Astrocyte (in vitro differentiated cells and primary cell): ENCODE results near the gene PTPN12. TPM values are rescaled to one million over a fixed set of nuclear protein-coding genes. Genes with fewer than 3 reads are reported as not detected.

ENCODE experiments used
- DNase-seq: peaks from one replicate; pipeline ENCODE4 v3.0.0-alpha.2; 2010; ENCODE audit warnings: low read depth
- FAIRE-seq: peaks from 2 replicates; lab custom pipeline; 2011; peaks lifted over from hg19 to GRCh38; lab: Jason Lieb, UNC
- H2AFZ ChIP-seq: 2 replicates; pipeline ENCODE4 v1.6.0; 2012; ENCODE audit warnings: low read depth, low read length, inconsistent platforms
- H3K27ac ChIP-seq: 2 replicates; pipeline ENCODE4 v1.5.1; 2011; ENCODE audit warnings: low read depth, low read length, inconsistent platforms
- H3K27me3 ChIP-seq: 2 replicates; pipeline ENCODE4 v1.6.0; 2011; ENCODE audit warnings: low read length, inconsistent platforms; ENCODE audit not compliant: insufficient read depth
- H3K36me3 ChIP-seq: 2 replicates; pipeline ENCODE4 v1.5.1; 2011; ENCODE audit warnings: low read length, inconsistent platforms; ENCODE audit not compliant: insufficient read depth
- H3K4me1 ChIP-seq: 2 replicates; pipeline ENCODE4 v1.5.1; 2011; ENCODE audit warnings: low read length, inconsistent platforms; ENCODE audit not compliant: insufficient read depth
- H3K4me2 ChIP-seq: 2 replicates; pipeline ENCODE4 v1.6.0; 2012; ENCODE audit warnings: low read length, inconsistent platforms
- H3K4me3 ChIP-seq: 2 replicates; pipeline ENCODE4 v1.5.1; 2011; ENCODE audit warnings: low read depth, mild to moderate bottlenecking, low read length, inconsistent platforms; ENCODE audit not compliant: insufficient read depth
- H3K79me2 ChIP-seq: 2 replicates; pipeline ENCODE4 v1.6.0; 2012; ENCODE audit warnings: mild to moderate bottlenecking, low read length, inconsistent platforms; ENCODE audit not compliant: insufficient read depth
- H3K9ac ChIP-seq: 2 replicates; pipeline ENCODE4 v1.6.0; 2012; ENCODE audit warnings: mild to moderate bottlenecking, low read length, inconsistent platforms
- H3K9me3 ChIP-seq: 2 replicates; pipeline ENCODE4 v1.5.1; 2012; ENCODE audit warnings: low read depth, mild to moderate bottlenecking, low read length, inconsistent platforms; ENCODE audit not compliant: insufficient read depth
- H4K20me1 ChIP-seq: 2 replicates; pipeline ENCODE4 v1.6.0; 2012; ENCODE audit warnings: low read length, inconsistent platforms; ENCODE audit not compliant: insufficient read depth
- H3K27ac Mint-ChIP-seq: one replicate; pipeline ENCODE4 v1.8.0; 2021; ENCODE audit warnings: mild to moderate bottlenecking, mixed read lengths; ENCODE audit not compliant: unreplicated experiment
- H3K27me3 Mint-ChIP-seq: one replicate; pipeline ENCODE4 v1.8.0; 2021; ENCODE audit warnings: low read depth, mixed read lengths; ENCODE audit not compliant: unreplicated experiment
- H3K36me3 Mint-ChIP-seq: one replicate; pipeline ENCODE4 v1.8.0; 2021; ENCODE audit warnings: low read depth, mixed read lengths; ENCODE audit not compliant: unreplicated experiment
- H3K4me1 Mint-ChIP-seq: one replicate; pipeline ENCODE4 v1.8.0; 2021; ENCODE audit warnings: low read depth, mixed read lengths; ENCODE audit not compliant: unreplicated experiment
- H3K4me3 Mint-ChIP-seq: one replicate; pipeline ENCODE4 v1.8.0; 2021; ENCODE audit warnings: mild to moderate bottlenecking, moderate library complexity, mixed read lengths; ENCODE audit not compliant: unreplicated experiment
- H3K9me3 Mint-ChIP-seq: one replicate; pipeline ENCODE4 v1.8.0; 2021; ENCODE audit warnings: mild to moderate bottlenecking, mixed read lengths; ENCODE audit not compliant: unreplicated experiment
- EZH2 ChIP-seq: IDR thresholded peaks from 2 replicates; pipeline ENCODE4 v1.6.1; 2012; ENCODE audit warnings: mild to moderate bottlenecking, low read length, inconsistent platforms; ENCODE audit not compliant: insufficient read depth
- total RNA-seq: library from RNA; stranded (reverse); gene quantifications from 2 replicates; pipeline ENCODE4 v1.2.1, GENCODE V29; 2021
- TF ChIP-seq, protein P1 (sequence below): IDR thresholded peaks from 2 replicates; pipeline ENCODE4 v1.5.1; 2011; ENCODE audit warnings: low read depth, mild to moderate bottlenecking, inconsistent platforms, low read length, moderate library complexity; ENCODE audit not compliant: insufficient read depth

The PTPN12 gene
- total RNA-seq, 1 donor from 2014 or later: 111 TPM

DNA sequence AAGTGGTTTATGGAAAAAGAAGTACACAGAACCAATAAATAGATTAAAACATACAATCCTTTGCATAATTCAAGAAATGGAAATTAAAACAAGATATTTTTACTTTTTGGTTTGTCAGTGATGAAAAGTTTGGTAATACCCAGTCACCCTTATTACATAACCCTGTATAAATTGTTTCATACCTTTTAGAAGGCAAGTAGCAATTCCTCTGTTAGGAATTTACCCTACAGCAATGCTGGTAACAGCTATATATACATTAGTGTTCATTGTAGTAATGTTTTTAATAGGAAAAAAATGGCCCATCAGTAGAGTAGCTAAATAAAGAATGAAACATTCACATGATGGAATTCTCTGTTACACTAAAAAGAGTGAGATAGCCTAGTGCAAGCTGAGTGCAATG is 42.7 kb downstream of the PTPN12 start:
- H3K4me3 ChIP-seq: no peak overlapping the region
- H2AFZ ChIP-seq: no peak overlapping the region
- Mint-ChIP-seq H3K36me3 (peaks cover 4% of the 10 kb centered on the region), H3K27ac (no peak overlapping the region), H3K4me1 (peaks cover 9% of the 10 kb centered on the region), H3K9me3 (no peaks in the 10 kb centered on the region), H3K27me3 (no peaks in the 10 kb centered on the region), H3K4me3 (no peak overlapping the region)
- TF ChIP-seq EZH2: no peak
- TF ChIP-seq, protein P1, sequence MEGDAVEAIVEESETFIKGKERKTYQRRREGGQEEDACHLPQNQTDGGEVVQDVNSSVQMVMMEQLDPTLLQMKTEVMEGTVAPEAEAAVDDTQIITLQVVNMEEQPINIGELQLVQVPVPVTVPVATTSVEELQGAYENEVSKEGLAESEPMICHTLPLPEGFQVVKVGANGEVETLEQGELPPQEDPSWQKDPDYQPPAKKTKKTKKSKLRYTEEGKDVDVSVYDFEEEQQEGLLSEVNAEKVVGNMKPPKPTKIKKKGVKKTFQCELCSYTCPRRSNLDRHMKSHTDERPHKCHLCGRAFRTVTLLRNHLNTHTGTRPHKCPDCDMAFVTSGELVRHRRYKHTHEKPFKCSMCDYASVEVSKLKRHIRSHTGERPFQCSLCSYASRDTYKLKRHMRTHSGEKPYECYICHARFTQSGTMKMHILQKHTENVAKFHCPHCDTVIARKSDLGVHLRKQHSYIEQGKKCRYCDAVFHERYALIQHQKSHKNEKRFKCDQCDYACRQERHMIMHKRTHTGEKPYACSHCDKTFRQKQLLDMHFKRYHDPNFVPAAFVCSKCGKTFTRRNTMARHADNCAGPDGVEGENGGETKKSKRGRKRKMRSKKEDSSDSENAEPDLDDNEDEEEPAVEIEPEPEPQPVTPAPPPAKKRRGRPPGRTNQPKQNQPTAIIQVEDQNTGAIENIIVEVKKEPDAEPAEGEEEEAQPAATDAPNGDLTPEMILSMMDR: no peak
- H4K20me1 ChIP-seq: peaks cover 26% of the 10 kb centered on the region
- H3K27ac ChIP-seq: no peak overlapping the region
- H3K36me3 ChIP-seq: peaks cover 16% of the 10 kb centered on the region
- no peak overlapping the region for H3K9ac ChIP-seq
- no peak overlapping the region for H3K4me2 ChIP-seq
- H3K27me3 ChIP-seq: no peaks in the 10 kb centered on the region
- FAIRE-seq: no peak
- no peak for DNase-seq
- peaks cover 79% of the 10 kb centered on the region for H3K79me2 ChIP-seq
- H3K4me1 ChIP-seq: no peaks in the 10 kb centered on the region
- no peaks in the 10 kb centered on the region for H3K9me3 ChIP-seq

DNA sequence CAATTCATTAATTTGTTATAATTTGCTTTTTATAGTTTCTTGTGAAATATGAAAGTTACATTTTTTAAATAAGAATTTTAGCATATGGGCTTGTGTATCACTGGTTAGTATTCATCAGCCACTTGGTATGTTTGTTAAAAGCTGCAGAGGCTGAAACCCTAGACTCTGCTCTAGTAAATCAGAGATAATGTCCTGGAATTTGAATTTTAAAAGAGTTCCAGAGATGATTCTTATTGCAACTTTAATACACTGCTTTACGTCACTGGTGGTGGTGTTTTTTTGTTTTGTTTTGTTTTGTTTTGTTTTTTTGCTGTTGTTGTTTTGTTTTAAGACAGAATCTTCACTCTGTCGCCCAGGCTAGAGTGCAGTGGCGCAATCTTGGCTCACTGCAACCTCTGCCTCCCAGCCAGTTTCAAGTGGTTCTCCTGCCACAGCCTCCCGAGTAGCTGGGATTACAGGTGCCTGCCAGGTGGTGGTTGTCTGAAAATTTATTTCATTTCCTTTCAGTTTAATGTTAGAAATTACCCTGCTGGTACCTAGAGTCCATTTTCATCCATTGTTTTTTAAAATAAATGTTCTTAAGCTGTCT is 43.8 kb downstream of the PTPN12 start:
- no peak overlapping the region for H3K4me3 ChIP-seq
- H3K27me3 Mint-ChIP-seq: no peaks in the 10 kb centered on the region
- H3K27me3 ChIP-seq: no peaks in the 10 kb centered on the region
- no peak overlapping the region for H3K27ac ChIP-seq
- H3K36me3 ChIP-seq: peaks cover 16% of the 10 kb centered on the region
- DNase-seq (peak; percentile 16), FAIRE-seq (no peak)
- peaks cover 76% of the 10 kb centered on the region for H3K79me2 ChIP-seq
- no peaks in the 10 kb centered on the region for H3K9me3 Mint-ChIP-seq
- peaks cover 22% of the 10 kb centered on the region for H4K20me1 ChIP-seq
- no peak for TF ChIP-seq EZH2
- TF ChIP-seq, protein P1: no peak
- H3K4me3 Mint-ChIP-seq: no peak overlapping the region
- H2AFZ ChIP-seq: no peak overlapping the region
- H3K9ac ChIP-seq: no peak overlapping the region
- H3K9me3 ChIP-seq: no peaks in the 10 kb centered on the region
- H3K36me3 Mint-ChIP-seq: peaks cover 5% of the 10 kb centered on the region
- H3K4me1 ChIP-seq: no peaks in the 10 kb centered on the region
- no peak overlapping the region for H3K4me2 ChIP-seq
- peak overlapping the region; percentile 15 for H3K27ac Mint-ChIP-seq
- peaks cover 9% of the 10 kb centered on the region for H3K4me1 Mint-ChIP-seq

DNA sequence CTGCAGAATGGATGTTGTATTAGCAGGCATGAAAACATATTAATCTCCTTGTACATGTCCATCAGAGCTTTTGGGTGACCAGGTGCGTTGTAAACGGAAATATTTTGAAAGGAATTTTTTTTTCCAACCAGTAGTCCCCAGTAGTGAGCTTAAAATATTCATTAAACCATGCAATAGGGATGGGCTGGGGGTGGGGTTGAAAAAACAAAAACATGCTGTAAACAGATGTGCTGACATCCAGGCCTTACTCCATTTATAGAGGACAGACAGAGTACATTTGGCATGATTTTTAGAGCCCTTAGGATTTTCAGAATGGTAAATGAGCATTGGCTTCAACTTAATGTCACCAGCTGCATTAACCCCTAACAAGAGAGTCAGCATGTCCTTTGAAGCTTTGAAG is 50.2 kb downstream of the PTPN12 start:
- H3K4me1 ChIP-seq: no peaks in the 10 kb centered on the region
- Mint-ChIP-seq H3K4me1 (no peaks in the 10 kb centered on the region), H3K36me3 (peaks cover 10% of the 10 kb centered on the region), H3K4me3 (no peak overlapping the region), H3K27me3 (no peaks in the 10 kb centered on the region), H3K9me3 (no peaks in the 10 kb centered on the region), H3K27ac (no peak overlapping the region)
- peaks cover 27% of the 10 kb centered on the region for H3K36me3 ChIP-seq
- H2AFZ ChIP-seq: no peak overlapping the region
- H3K9ac ChIP-seq: no peak overlapping the region
- no peak overlapping the region for H3K4me2 ChIP-seq
- no peaks in the 10 kb centered on the region for H3K27me3 ChIP-seq
- no peak overlapping the region for H3K27ac ChIP-seq
- H3K4me3 ChIP-seq: no peak overlapping the region
- DNase-seq: no peak
- H4K20me1 ChIP-seq: peaks cover 8% of the 10 kb centered on the region
- peaks cover 52% of the 10 kb centered on the region for H3K79me2 ChIP-seq
- FAIRE-seq: no peak
- TF ChIP-seq EZH2: no peak
- TF ChIP-seq, protein P1: no peak
- H3K9me3 ChIP-seq: no peaks in the 10 kb centered on the region
